Posterior vena cava (tissue), 2 donors: ENCODE results near the gene EBF4. TPM values are rescaled to one million over a fixed set of nuclear protein-coding genes. Genes with fewer than 3 reads are reported as not detected.

ENCODE experiments used
- DNase-seq: peaks from one replicate; pipeline ENCODE4 v3.0.0-alpha.2; 2020; ENCODE audit warnings: low spot score
- intact Hi-C, 2 donors: fragments of 100-400 bp; cut with DNase I; formaldehyde crosslinking; loops; one replicate each; pipeline versions ENCODE4 v1.14.1 to v1.14.2; 2022 to 2023
- total RNA-seq, 2 donors: library from RNA; stranded (reverse); fragmentation: NEBNext Ultra II Directional; extraction: Animal tissue kit (Norgen Biotek cat#: 25700); gene quantifications; one replicate each; pipeline ENCODE4 v1.2.1, GENCODE V29; 2021
- donor health status: DM: yes; HTN: yes; CAD: no.
- donor health status: DM: yes; HTN: yes; CAD: no.

EBF4 gene
- total RNA-seq, 2 donors from 2014 or later, result 11.1 to 17.4 TPM

DNA sequence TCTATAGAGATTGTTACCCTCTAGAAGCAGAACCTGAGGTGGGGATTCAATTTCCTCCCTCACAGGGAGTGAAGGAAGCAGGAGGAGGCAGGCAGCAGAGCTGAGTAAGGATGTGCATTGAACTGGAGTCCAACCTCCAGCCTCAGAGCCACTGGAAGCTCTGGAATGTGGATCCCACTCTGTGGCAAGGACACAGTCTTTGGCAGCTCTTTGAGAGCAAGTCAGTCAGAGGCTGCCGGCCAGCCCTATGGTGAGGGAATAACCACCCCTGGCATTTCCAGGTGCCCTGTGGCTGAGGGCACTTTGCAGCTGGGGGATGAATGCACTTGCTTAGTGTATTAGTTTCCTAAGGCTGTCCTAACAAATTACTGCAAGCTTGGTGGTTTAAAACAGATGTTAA, 37.2 kb downstream of the EBF4 start:
- intact Hi-C loops, result loop anchor here in 1 of 2 donors (1.0 kb wide), 2 partner anchors 17 to 48 kb away; no protein-coding TSS in a partner anchor
- DNase-seq, result no peak

GRCh38 chr20:2734899-2735298, 42.3 kb downstream of the EBF4 start:
- intact Hi-C loops, result no loop called here
- DNase-seq, result no peak

- DNase-seq, result no peak
- intact Hi-C loops, result no loop called here
These were observed 43.9 kb downstream of the EBF4 start for GRCh38 chr20:2736441-2736840.

GRCh38 chr20:2738331-2739041, 45.9 kb downstream of the EBF4 start:
- intact Hi-C loops, result no loop called here
- DNase-seq, result no peak

GRCh38 chr20:2739042-2739398, 46.4 kb downstream of the EBF4 start:
- no peak for DNase-seq

DNA sequence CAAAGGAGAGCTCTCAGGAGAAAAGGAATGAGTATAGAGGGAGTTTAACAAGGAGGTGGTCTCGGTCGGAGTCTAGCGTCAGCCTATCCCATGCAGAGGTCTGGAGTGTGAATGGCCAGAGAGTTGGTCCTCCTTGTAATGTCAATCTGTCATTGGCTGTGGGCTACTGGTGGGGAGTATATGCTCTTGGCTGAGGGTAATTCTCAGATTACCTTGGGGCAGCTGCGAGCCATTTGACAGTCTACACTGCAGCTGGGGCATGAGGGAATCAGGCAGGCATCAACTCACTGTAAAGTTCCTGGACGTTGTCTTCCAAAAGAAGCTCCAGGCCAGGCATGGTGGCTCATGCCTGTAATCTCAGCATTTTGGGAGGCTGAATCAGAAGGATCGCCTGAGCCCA, 48.1 kb downstream of the EBF4 start:
- intact Hi-C loops, result no loop called here
- DNase-seq, result no peak

More at GRCh38 chr20:2739042-2739398, 46.4 kb downstream of the EBF4 start:
- intact Hi-C loops, result no loop called here

DNA sequence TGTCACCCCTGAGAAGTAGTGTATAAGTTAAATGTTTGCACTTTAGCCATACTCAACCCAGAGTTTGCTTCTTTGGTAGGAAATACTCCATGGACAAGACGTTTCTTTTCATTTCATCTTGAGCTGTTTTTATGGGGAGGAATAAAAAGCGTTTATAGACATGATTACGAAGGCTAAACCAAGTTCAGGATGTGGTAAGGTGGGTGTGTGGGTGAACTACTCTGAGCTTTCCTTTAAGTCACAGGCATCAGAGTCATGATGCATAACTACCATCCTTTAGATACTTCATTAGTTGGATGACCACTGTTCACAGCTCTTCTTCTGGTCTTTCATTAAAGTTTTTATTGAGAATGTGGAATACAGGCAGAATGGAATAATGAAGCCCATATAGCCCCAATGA, 48.9 kb downstream of the EBF4 start:
- intact Hi-C loops, result no loop called here
- DNase-seq, result no peak

DNA sequence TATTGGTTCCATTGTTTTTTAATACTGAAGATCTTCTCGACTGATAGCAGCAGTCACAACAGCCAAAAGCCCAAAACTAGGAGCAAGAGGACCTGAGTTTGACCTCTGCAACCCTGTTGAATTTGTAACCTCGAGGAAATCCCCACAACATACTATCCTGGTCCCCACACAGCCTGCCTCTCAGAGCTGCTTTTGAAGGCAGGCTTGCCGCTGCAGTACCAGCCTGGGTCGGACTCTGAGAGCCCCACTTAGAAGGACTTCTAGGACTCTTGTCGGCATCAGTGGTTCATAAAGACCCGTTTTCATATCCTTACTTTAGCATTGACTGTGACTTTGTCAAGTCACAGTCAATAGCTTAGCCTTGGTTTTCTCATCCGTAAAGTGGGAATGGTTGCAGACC, 49.3 kb downstream of the EBF4 start:
- DNase-seq, result no peak

DNA sequence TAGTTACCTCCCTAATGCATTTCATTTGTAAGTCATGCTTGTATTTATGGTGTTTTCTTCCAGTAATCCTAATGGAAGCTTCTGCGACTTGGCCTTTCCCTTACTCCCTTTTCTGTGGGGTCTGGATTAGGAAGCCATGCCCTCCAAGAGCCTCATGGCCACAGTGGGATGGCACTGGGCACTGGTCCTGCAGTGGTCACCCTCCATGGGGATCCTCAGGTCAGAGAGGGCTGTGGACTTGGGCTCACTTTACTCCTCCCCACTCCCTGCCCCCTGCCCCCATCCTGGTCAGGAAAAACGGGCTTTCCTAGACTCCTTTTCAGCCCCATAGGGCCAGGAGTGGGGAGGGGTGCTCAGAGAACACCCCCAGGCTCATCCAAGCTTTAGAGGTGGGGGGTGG, 49.9 kb downstream of the EBF4 start:
- intact Hi-C loops, result no loop called here
- no peak for DNase-seq

More for the DNA sequence above, 49.3 kb downstream of the EBF4 start:
- intact Hi-C loops, result no loop called here

GRCh38 chr20:2742934-2743559, 50.5 kb downstream of the EBF4 start:
- intact Hi-C loops, result no loop called here
- DNase-seq, result no peak

DNA sequence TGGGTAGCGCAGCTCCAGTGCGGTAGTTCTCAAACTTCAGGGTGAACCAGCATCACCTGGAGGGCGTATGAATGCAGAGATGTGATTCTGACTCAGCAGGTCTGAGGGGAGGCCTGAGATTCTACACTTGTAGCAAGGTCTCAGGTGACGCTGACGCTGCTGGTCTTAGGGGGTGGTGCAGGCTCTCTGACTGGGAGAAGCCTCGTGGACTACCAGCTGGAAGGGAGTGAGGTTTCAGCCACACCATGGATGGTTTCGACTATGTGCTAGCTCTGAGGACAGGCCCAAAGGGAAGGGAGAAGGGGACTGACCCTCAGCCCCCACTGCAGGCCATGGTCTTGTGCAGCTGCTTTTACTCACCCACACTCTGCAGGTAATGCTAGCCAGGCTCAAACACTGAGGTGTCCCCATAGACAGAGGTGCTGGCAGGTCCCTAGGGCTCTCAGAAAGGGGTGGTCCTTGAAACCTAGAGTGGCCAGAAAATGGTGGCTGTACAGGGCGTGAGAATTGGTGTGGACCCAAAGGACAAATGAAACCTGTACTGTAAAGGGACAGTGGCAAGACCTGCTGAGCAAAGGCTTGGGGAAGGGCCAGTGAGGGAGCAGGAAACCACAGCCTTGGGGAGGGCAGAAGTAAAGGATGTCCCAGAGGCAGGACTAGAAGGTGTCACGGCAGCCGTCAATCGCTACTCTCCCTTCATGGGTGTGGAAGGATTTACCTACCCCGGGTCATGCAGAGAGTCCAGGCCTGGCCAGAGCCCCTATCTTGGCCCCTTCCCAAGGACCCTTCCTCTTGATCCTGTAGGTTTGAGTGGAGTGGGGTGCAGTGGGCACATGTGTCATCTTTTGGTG, 52.7 kb downstream of the EBF4 start:
- no peak for DNase-seq
- intact Hi-C loops, result no loop called here

DNA sequence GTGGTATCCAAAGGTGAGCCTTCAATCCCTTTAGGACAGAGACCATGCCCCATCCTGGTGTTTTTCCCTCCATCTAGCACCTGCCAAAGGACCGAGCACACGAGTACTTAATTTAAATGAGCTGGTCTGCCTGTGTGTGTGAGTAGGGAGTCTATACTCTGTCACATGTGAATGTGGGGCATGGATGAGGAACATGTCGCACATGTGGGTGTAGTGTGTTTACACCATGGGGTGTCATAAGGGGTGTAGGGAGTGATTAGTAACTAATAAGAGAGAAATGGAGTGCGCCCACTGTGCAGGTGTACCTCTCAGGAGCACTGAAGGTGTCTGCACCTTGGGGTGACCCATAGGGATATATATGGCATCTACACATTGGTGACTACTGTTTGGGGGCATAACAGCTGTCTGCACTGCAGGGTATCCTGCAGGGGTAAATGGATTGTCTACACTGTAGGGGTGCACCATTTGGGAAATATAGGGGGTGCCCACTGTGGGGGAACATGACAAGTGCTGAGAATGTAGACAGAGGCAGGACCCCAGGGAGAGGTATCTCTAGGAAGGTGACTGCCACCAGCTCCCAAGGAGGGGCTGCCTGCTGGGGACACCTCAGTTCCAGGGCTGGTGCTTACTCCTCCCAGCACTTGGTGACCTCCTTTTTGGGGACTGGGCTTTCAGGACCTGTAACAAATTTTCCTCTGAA, 53.5 kb downstream of the EBF4 start:
- intact Hi-C loops, result loop anchor here in 1 of 2 donors (1.0 kb wide), 1 partner anchor 17 kb away; no protein-coding TSS in a partner anchor
- no peak for DNase-seq

- DNase-seq, result no peak
- intact Hi-C loops, result loop anchor here in 1 of 2 donors (1.0 kb wide), 1 partner anchor 17 kb away; no protein-coding TSS in a partner anchor
These were observed 54.2 kb downstream of the EBF4 start for GRCh38 chr20:2746636-2747265.

DNA sequence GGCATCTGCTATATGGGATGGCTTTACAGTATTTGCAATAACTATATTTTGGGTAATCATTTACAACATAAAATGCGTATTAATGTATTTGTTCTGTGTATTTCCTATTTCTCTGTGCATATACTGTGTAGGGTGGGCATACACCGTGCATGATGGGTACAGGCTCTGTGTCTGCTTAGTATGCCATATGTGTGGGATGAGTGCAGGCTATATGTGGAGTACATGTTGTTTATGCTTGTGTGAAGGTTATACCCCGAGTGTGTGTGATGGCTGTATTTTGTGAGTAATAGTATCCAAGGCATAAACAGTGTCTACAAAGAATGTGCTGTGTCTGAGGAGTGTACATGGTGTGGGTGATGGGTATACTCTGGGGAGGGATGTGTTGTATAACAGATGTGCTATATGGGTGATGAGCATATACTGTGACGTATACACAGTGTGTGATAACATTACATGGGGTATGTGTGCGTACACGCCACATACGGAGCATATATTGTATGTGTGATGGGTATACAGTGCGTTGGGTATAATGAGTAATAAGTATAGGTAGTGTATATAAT, 55.2 kb downstream of the EBF4 start:
- intact Hi-C loops, result no loop called here

GRCh38 chr20:2748551-2749342, 56.2 kb downstream of the EBF4 start:
- no peak for DNase-seq
- intact Hi-C loops, result no loop called here

More for the DNA sequence above, 55.2 kb downstream of the EBF4 start:
- DNase-seq, result no peak

- intact Hi-C loops, result no loop called here
- no peak for DNase-seq
These were observed 56.9 kb downstream of the EBF4 start for GRCh38 chr20:2749343-2749950.

- intact Hi-C loops, result loop anchor here in 1 of 2 donors (5.0 kb wide), 1 partner anchor 862 kb away; no protein-coding TSS in a partner anchor
- DNase-seq, result no peak
These were observed 57.4 kb downstream of the EBF4 start for GRCh38 chr20:2749951-2750490.
